Activated naive CD4-positive, alpha-beta T cell treated with Interleukin-2 at 50 U/mL for 16 hours (primary cell): ENCODE measurements around the gene SNHG17.
"Not testable (repeated sequence)": the region's sequence is repeated elsewhere in the genome, so short reads cannot be mapped to it uniquely, and the experiment has no call there.

Experiments used
- DNase-seq: peaks from one replicate; pipeline ENCODE4 v3.0.0-alpha.2; 2020

SNHG17 gene

GRCh38 chr20:38434770-38435554 is at the start of gene SNHG17:
SNHG17 (minus strand) TSS chr20:38435328.
- DNase-seq: peak; percentile 90

GRCh38 chr20:38479596-38479995 is 44.5 kb upstream of the SNHG17 start:
- DNase-seq: no peak

GRCh38 chr20:38477747-38478146 is 42.6 kb upstream of the SNHG17 start:
- DNase-seq: no peak

DNA sequence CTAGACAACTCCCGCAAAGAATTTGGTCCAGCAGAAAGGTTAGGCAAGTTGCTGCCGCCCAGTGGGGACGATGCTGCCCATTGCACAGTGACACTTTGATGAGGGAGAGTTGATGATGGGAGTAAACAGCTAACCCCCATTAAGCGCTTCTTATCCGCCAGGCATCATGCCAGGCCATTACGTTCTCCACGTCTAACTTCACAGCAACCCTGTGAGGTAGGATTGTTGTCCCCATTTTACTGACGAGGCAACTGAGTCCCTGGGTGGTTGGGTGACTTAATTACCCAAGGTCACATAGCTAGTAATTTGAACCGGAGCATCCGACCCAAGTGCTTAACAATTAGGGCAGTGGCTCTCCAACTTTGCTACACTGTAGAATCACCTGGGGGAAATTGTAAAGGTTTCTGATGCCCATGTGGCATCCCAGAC is 38.3 kb upstream of the SNHG17 start:
- DNase-seq: no peak

GRCh38 chr20:38472513-38473366 is 37.6 kb upstream of the SNHG17 start, which contains the start of gene RALGAPB:
RALGAPB (plus strand) TSS chr20:38472843; CDS start chr20:38488433, 15,590 bp downstream.
- DNase-seq: peak; percentile 98

DNA sequence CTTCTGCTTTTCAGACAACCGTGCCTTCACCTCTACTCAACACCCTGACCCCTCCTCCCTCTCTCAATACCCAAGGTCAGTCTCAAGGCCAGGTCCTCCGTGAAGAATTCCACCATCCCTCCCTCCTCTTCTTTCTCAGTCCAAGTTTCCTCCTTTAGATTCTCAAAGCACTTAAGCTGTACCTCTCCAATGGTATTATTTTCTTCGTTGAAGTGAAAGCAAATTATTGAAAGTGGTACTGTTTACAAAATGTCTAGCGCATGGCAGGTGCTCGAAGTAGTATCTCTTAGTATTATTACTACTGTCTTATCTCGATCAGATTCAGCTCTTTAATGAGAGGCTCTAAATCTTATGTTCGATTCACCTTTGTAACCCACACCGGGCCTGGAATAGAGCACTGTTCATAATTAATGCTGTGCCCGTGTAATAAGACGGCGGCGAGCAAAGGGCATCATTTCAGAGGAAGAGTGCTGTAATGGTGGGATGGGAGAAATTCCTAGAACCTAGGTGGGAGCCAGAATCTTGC is 36.9 kb upstream of the SNHG17 start:
- no peak for DNase-seq

DNA sequence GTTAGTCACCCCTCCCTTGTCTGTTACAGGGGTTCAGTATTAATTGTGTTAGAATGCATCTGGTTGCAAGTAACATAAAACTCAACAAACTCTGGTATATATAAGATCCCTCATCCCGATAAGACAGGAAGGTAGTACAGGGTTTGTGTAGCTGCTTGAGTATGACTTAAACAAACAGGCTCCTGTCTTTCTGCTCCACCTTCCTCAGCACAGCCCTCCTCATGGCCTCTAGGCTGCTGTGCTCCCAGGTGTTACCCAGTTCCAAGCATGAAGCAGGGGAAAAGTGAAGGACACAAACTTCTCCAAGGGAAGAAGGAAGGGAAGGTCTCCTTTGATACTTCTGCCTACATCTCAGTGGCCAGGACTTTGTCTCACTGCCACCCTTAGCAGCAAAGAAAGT is 36.1 kb upstream of the SNHG17 start:
- no peak for DNase-seq

- no peak for DNase-seq
These were observed 31.9 kb upstream of the SNHG17 start for GRCh38 chr20:38466983-38467382.

GRCh38 chr20:38466171-38466570 is 31.0 kb upstream of the SNHG17 start:
- no peak for DNase-seq

GRCh38 chr20:38461569-38461968 is 26.4 kb upstream of the SNHG17 start:
- not testable (repeated sequence) for DNase-seq

DNA sequence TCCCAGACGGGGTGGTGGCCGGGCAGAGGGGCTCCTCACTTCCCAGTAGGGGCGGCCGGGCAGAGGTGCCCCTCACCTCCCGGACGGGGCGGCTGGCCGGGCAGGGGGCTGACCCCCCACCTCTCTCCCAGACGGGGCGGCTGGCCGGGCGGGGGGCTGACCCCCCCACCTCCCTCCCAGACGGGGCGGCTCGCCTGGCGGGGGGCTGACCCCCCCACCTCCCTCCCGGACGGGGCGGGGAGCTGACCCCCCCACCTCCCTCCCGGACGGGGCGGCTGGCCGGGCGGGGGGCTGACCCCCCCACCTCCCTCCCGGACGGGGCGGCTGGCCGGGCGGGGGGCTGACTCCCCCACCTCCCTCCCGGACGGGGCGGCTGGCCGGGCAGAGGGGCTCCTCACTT is 26.0 kb upstream of the SNHG17 start:
- DNase-seq: not testable (repeated sequence)

GRCh38 chr20:38460631-38461030 is 25.5 kb upstream of the SNHG17 start:
- DNase-seq: not testable (repeated sequence)

DNA sequence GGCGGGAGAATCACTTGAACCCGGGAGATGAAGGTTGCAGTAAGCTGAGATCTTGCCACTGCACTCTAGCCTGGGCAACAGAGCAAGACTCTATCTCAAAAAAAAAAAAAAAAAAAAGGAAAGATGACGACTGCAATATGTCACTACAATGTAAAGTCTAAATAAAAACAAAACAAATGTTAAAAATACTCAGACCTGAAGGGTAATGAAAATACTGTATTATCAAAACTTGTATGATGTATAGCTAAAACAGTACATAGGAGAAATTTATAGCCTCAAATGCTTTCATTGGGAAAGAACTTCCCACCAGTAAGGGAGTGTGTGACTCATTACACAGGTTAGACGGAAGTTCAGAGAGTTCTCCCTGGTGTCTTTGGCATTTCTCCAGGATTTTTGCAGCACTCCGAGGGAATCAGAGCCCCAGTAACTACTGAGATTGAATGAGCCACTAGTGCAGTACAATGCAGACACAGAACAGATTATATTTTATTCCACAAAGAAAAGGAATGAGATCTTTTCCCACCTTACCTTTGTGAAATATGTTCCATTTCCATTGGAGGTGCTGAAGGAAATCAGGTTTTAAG is 25.0 kb upstream of the SNHG17 start:
- DNase-seq: no peak

- DNase-seq: no peak
These were observed 23.2 kb upstream of the SNHG17 start for GRCh38 chr20:38458314-38458713.

GRCh38 chr20:38454556-38455473 is 19.7 kb upstream of the SNHG17 start:
- DNase-seq: no peak

GRCh38 chr20:38453941-38454340 is 18.8 kb upstream of the SNHG17 start:
- no peak for DNase-seq

DNA sequence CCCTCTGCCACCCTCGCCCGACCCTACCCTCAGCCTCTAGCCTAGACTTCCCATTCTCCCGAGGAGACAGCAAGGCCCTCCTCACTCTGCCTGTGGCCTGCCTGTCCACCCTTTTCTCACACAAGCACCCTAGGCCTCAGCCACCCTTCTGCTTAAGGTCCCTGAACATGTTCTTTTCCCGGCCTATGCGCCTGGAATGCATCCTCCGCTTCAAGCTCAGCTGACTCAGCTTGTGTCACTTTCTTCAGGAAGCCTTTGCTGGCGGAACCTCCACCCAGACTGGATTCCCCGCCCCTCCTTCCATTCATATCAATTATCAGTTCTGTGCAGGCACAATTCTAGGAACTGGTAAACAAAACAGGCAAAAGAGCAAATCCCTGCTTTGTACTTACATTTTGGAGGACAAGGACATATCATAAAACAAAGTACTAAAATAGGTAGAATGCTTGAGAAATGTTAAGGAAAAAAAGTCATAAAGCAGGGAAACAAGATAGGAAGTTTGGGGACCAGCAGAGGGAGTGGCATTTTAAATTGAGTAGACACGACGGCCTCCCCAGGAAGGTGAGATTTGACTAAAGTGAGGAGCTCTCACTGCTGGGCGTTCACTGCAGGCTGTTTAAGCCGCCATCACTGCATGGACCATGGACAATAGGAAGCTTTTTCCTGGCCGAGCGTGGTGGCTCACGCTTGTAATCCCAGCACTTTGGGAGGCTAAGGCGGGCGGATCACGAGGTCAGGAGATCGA is 17.9 kb upstream of the SNHG17 start:
- no peak for DNase-seq

DNA sequence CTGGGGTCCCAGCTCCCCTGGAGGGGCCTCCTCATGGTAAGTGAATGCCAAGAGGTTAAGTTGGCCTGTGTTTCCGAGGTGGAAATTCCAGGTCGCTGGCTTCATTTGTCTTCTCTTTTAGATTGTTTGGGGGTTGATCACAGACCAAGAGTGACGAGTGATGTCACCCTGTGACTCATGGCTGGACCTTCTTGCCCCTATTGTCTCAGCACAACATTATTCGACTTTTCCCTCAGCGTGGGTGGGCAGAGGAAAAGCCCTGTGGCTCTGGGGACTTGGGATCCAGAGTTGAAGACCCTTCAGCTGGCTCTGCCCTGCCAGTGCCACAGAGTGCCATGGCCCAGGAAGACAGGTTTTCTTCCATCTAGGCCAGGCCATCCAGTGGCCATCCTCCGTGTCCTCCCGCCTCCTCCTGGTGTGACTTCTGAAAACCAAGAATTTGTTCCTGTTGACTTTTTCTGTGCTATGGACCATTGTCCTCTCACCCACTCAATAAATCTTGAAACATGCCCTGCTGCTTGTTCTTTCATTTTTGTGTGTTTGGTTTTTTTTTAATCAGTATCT is 15.4 kb upstream of the SNHG17 start:
- DNase-seq: no peak

DNA sequence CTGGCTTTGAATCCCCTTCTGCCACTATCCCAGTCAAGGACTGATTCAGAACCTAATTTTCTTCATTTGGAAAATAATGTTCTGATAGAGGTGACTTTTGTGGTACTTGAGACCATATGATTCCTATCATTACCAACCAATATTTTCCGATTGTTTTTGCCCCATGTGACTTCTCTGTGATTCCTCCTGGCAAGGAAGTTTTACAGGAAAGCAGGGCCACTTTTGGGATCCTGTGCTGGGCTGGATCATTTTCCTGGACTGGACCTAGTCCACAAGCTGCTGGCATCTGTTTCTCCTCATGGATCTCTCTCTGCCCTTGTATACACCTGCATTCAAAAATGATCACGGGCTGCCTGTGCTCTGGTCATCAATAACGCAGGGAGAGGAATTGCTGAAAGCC is 13.9 kb upstream of the SNHG17 start:
- DNase-seq: no peak

- no peak for DNase-seq
These were observed 13.0 kb upstream of the SNHG17 start for GRCh38 chr20:38447931-38448675.
